Raji (cell line): ENCODE data around the gene C20orf202.

Source experiments
- POLR2A ChIP-seq: IDR thresholded peaks from 2 replicates; pipeline ENCODE4 v1.6.1; 2011; ENCODE audit warnings: low read depth, low read length, control low read depth; ENCODE audit not compliant: insufficient read depth

Gene C20orf202

DNA sequence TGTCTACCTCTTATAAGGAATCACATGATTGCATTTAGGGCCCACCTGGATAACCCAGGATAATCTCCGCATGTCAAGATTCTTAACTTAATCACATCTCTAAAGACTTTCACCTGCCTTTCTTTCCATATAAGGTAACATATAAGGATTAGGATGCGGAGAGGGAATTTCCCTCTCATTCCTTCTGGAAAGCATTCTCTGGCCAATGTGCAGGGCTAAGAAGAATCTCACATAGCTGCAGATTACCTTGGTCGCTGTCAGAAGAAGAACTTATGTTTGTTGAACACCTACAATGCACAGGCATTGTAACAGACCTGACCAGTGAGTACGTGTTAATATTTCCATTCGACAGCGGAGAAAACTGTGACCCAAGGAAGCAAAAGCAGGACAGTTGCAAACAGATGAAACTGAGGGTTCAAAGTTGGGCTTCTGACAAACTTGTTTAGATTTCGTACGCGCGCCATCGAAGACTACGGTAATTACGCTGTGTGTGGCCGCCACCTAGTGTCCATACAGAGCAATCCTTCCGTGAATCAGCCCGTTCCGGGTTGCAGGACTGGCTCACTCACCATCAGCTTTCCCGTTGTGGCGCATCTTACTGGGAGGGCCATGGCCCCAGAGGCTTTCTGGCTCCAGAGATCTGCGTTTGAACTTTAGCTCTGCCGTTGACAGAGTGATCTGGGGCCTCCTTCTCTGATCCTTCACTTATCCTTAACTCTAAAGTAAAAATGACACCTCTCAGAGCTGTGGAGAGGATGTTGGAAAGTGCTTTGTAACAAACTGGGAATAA, 9.5 kb downstream of the C20orf202 start:
- TF ChIP-seq POLR2A = no peak

DNA sequence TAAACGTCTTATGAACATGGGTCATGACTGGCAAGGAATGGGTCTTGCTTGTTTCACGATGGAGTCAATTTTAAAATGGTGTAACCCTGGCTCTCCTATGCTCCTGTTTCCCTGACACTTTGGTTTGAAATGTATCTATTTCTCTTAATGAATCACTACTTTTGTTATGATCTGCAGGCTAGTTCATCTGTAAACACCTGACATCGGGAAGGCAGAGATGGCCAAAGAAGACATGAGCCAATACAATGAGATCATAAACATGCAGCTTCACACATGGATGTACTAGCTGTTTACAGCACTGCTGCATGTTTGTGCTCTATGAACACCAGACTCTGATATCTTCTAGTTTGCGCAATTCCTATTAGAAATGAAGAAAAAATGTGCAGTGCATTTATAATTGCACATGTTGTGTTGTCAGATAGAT, 11.6 kb downstream of the C20orf202 start:
- TF ChIP-seq POLR2A = no peak

DNA sequence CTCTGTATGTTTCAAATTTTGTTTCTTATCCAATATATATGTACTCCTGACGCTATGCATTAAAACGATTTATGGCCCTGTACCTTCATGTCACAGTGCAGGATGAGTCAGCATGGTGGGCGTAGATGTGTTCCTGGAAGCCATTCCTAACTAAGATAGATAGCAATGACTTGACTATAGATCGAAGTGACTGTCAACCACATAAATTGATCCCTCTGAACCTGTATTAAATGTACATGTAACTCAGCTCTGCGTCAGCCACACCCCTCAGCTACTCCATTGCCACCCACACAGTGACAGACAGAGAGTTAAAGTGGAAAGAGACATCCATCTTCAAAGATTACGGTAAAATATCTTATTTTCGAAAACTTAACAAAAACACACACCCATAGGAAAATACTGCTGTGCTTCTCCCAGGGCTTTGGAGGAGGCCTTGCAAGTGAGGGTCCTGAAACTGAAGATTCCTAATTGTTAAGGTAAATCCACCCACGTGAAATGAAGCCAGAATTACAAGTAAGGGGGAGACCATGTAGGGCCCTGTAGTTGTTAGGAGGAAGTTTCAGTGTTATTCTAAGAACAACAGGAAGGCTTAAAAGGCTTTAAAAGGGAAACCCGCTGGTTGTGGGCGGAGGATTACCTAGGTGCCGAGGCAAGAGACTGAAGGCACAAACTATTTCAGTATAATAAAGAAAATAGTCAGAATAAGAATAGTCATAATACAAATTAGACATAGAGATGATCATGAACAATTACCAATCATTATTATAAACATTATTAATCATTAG, 12.3 kb downstream of the C20orf202 start:
- no peak for TF ChIP-seq POLR2A

GRCh38 chr20:1224205-1224890, 21.1 kb downstream of the C20orf202 start:
- TF ChIP-seq POLR2A = no peak

DNA sequence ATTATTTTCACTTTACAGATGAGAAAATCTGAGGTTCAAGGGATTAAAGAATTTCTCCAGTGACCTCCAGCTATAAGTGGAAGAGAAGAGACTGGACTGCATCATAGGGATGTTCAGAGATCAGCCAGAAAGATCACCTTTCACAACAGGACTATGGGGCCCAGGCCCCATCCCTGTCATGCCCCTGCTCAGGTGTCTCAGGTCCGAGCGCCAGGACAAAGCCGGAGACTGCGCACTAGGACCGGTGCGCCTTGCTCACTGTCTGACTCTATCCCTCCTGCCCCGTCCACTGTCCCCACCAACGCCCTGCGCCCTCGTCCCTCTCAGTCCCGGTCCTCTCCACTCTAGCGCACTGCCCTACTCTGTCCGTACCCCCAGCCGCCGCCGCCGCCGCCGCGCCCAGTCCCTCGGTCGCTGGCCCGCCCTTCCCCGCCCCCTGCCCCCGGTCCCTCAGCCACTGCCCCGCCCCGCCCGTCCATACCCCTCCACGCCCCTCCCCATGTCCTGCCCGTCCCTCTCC, 22.1 kb downstream of the C20orf202 start:
- no peak for TF ChIP-seq POLR2A

- no peak for TF ChIP-seq POLR2A
These were observed 22.8 kb downstream of the C20orf202 start, which contains the start of gene RAD21L1 for GRCh38 chr20:1225783-1226654. Gene RAD21L1 (plus strand): TSS chr20:1226044. CDS start chr20:1228454, 2,410 bp downstream.

DNA sequence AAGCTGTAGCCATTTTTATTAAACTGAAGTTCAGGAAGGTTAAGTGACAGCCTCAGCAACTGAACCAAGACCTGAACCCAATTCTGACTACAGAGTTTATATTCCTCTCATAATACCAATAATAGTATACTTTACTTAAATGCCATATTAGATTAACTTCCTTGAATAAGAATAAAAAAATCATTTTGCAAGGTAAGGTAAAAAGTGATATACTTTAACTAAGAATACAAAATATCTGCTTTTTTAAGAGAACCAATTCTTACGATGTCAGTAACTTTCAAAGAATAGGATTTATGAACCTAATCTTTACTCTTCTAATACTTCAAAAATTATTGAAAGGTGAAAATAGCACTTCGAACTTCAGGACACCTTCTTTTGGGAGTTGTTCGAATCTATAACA, 26.3 kb downstream of the C20orf202 start:
- TF ChIP-seq POLR2A = no peak

- no peak for TF ChIP-seq POLR2A
These were observed 29.2 kb downstream of the C20orf202 start for GRCh38 chr20:1232286-1233111.

- TF ChIP-seq POLR2A = no peak
These were observed 37.3 kb downstream of the C20orf202 start for GRCh38 chr20:1240549-1240948.

GRCh38 chr20:1241456-1241855, 38.2 kb downstream of the C20orf202 start:
- no peak for TF ChIP-seq POLR2A

GRCh38 chr20:1242099-1242498, 38.8 kb downstream of the C20orf202 start:
- no peak for TF ChIP-seq POLR2A

DNA sequence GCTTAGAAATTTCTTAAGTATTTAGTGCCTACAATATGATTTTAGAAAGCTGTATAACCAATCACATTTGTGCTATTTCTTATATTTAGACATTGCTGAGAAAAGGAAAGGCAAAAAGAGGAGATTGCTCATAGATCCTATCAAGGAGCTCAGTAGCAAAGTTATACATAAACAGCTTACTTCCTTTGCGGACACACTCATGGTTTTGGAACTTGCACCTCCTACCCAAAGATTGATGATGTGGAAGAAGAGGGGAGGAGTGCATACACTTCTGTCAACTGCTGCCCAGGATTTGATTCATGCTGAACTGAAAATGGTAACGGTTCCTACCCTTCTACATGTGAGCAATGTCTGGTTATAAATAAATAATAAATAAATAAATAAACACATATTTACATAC, 39.3 kb downstream of the C20orf202 start:
- no peak for TF ChIP-seq POLR2A

DNA sequence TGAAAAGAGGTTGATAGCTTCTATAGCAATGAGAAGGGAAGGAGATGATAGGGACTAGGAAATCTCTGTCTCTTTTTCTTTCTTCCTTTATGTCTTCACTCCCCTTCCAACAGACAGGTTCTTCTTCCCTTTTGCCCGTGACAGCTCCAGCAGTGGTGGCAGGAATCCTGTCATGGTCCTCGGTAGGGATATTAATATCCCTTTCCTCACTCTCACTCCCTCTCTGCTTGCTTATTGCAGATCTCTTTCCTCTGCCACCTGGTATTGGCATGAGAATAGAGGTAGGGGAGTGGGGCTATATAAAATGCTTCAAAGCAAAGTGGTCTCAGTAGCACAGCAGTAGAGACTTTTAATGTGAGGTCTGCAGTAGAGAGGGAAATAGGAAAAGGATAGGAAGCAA, 42.3 kb downstream of the C20orf202 start:
- TF ChIP-seq POLR2A = no peak

DNA sequence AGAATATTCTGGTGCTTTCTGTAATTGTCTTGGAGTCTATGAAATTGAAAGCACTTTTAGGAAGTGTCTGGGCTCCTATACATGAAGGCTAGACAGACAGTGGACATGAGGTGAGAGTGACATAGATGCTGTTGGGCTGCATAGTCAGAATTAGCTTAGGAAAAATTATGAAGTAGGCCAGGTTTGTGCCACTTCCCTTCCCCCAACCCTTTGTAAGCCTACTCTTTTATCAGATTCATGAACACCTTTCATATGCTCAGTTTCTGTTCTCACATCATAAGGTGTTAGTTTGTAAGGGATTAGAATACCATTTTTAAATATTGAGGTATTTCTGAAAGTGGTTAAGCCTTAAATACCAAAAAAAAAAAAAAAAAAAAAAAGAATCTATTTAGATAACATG, 44.4 kb downstream of the C20orf202 start:
- TF ChIP-seq POLR2A = no peak

GRCh38 chr20:1252416-1252815, 49.2 kb downstream of the C20orf202 start:
- TF ChIP-seq POLR2A = no peak
